Ishikawa (cell line): ENCODE measurements around the gene EFHD1.

Experiments
- CEBPB ChIP-seq: IDR thresholded peaks from 2 replicates; pipeline ENCODE4 v1.6.1; 2012
- CREB1 ChIP-seq: IDR thresholded peaks from 2 replicates; pipeline ENCODE4 v1.6.1; 2012; ENCODE audit warnings: low read depth
- EGR1 ChIP-seq: IDR thresholded peaks from 2 replicates; pipeline ENCODE4 v1.6.1; 2012
- EP300 ChIP-seq: IDR thresholded peaks from 2 replicates; pipeline ENCODE4 v1.6.1; 2012; ENCODE audit warnings: borderline replicate concordance
- FOXM1 ChIP-seq: IDR thresholded peaks from 2 replicates; pipeline ENCODE4 v1.6.1; 2012; ENCODE audit warnings: low read depth, borderline replicate concordance
- MAX ChIP-seq: IDR thresholded peaks from 2 replicates; pipeline ENCODE4 v1.6.1; 2012
- NFIC ChIP-seq: IDR thresholded peaks from 2 replicates; pipeline ENCODE4 v1.6.1; 2012
- RAD21 ChIP-seq: IDR thresholded peaks from 2 replicates; pipeline ENCODE4 v1.6.1; 2012; ENCODE audit warnings: low read depth
- TAF1 ChIP-seq: IDR thresholded peaks from 2 replicates; pipeline ENCODE4 v1.6.1; 2012; ENCODE audit warnings: low read depth, mild to moderate bottlenecking
- TCF12 ChIP-seq: IDR thresholded peaks from 2 replicates; pipeline ENCODE4 v1.6.1; 2012; ENCODE audit warnings: low read depth
- TEAD4 ChIP-seq: IDR thresholded peaks from 2 replicates; pipeline ENCODE4 v1.6.1; 2012
- USF1 ChIP-seq: IDR thresholded peaks from 2 replicates; pipeline ENCODE4 v1.6.1; 2012
- YY1 ChIP-seq: IDR thresholded peaks from 2 replicates; pipeline ENCODE4 v1.6.1; 2012; ENCODE audit warnings: low read depth
- ZBTB7A ChIP-seq: IDR thresholded peaks from 2 replicates; pipeline ENCODE4 v1.6.1; 2012; ENCODE audit warnings: low read depth
- TF ChIP-seq, protein P1 (sequence below): IDR thresholded peaks from 2 replicates; pipeline ENCODE4 v1.6.1; 2012; ENCODE audit warnings: low read depth, mild to moderate bottlenecking

The EFHD1 gene

DNA sequence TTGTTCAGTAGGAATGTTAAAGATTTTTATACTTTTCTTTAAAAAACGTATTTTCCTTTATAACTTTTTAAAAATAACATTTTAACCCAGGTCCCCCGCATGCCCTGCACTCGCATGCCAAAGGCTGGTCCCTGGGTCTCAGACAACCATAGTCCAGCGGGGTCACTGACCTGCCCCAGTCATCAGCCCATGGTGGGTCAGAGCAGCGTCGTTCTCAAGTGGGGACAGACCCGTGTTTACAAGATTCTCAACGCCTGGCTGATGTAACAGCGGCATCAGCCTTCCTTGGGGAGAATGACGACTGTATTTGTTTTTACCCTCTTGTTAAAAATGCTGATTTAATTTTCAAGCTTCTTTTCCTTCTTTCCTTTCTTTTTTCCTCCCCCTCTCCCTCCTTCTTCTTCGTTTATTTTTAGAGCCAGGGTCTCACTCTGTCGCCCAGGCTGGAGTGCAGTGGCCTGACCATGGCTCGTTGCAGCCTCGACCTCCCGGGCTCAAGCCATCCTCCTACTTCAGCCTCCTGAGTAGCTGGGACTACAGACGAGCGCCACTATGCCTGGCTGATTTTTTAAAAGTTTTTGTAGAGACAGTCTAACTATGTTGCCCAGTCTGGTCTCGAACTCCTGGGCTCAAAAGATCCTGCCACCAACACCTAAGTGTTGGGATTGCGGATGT is 1.0 kb upstream of the EFHD1 start:
- TF ChIP-seq EP300 = no peak
- TF ChIP-seq FOXM1 = no peak
- no peak for TF ChIP-seq ZBTB7A
- TF ChIP-seq USF1 = no peak
- no peak for TF ChIP-seq CEBPB

GRCh38 chr2:232632904-232633412 is 446 bp upstream of the EFHD1 start:
- TF ChIP-seq MAX (no peak), FOXM1 (no peak), EGR1 (peak; percentile 67), CEBPB (no peak), NFIC (no peak), ZBTB7A (peak; percentile 88), TEAD4 (no peak), TAF1 (0 out of 2 replicates have a peak, but pooled peaks have one; percentile 20), TCF12 (no peak)

- no peak for TF ChIP-seq TEAD4
- no peak for TF ChIP-seq NFIC
- TF ChIP-seq USF1 = no peak
- TF ChIP-seq CREB1 = no peak
- TF ChIP-seq CEBPB = no peak
- no peak for TF ChIP-seq TAF1
- TF ChIP-seq RAD21 = no peak
- TF ChIP-seq TCF12 = no peak
- TF ChIP-seq YY1 = no peak
- TF ChIP-seq EGR1 = no peak
- no peak for TF ChIP-seq ZBTB7A
- TF ChIP-seq FOXM1 = no peak
- TF ChIP-seq, protein P1, sequence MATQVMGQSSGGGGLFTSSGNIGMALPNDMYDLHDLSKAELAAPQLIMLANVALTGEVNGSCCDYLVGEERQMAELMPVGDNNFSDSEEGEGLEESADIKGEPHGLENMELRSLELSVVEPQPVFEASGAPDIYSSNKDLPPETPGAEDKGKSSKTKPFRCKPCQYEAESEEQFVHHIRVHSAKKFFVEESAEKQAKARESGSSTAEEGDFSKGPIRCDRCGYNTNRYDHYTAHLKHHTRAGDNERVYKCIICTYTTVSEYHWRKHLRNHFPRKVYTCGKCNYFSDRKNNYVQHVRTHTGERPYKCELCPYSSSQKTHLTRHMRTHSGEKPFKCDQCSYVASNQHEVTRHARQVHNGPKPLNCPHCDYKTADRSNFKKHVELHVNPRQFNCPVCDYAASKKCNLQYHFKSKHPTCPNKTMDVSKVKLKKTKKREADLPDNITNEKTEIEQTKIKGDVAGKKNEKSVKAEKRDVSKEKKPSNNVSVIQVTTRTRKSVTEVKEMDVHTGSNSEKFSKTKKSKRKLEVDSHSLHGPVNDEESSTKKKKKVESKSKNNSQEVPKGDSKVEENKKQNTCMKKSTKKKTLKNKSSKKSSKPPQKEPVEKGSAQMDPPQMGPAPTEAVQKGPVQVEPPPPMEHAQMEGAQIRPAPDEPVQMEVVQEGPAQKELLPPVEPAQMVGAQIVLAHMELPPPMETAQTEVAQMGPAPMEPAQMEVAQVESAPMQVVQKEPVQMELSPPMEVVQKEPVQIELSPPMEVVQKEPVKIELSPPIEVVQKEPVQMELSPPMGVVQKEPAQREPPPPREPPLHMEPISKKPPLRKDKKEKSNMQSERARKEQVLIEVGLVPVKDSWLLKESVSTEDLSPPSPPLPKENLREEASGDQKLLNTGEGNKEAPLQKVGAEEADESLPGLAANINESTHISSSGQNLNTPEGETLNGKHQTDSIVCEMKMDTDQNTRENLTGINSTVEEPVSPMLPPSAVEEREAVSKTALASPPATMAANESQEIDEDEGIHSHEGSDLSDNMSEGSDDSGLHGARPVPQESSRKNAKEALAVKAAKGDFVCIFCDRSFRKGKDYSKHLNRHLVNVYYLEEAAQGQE = no peak
- TF ChIP-seq EP300 = no peak
Measured at GRCh38 chr2:232634206-232635150, 1.1 kb downstream of the EFHD1 start.

- no peak for TF ChIP-seq CEBPB
Measured at GRCh38 chr2:232635820-232636219, 2.4 kb downstream of the EFHD1 start.

- TF ChIP-seq RAD21 = no peak
- TF ChIP-seq EP300 = no peak
- TF ChIP-seq, protein P1 = no peak
- no peak for TF ChIP-seq MAX
- no peak for TF ChIP-seq ZBTB7A
- no peak for TF ChIP-seq TAF1
- no peak for TF ChIP-seq EGR1
- TF ChIP-seq NFIC = no peak
- no peak for TF ChIP-seq CREB1
- no peak for TF ChIP-seq TEAD4
Measured at GRCh38 chr2:232636788-232637420, 3.5 kb downstream of the EFHD1 start.
